IPS-18a (cell line): ENCODE results near the gene PPFIA4.

Experiments
- H3K27ac ChIP-seq: one replicate; pipeline ENCODE4 v1.5.1; 2013; ENCODE audit warnings: low read length
- H3K27me3 ChIP-seq: one replicate; pipeline ENCODE4 v1.6.1; 2013; ENCODE audit warnings: mild to moderate bottlenecking, low read length; ENCODE audit not compliant: control insufficient read depth, insufficient read depth
- H3K36me3 ChIP-seq: one replicate; pipeline ENCODE4 v1.6.1; 2013; ENCODE audit warnings: low read depth, low read length; ENCODE audit not compliant: control insufficient read depth
- H3K4me1 ChIP-seq: one replicate; pipeline ENCODE4 v1.6.1; 2013; ENCODE audit warnings: low read depth, low read length; ENCODE audit not compliant: control insufficient read depth
- H3K4me3 ChIP-seq: one replicate; pipeline ENCODE4 v1.5.1; 2013; ENCODE audit warnings: low read length
- H3K9ac ChIP-seq: one replicate; pipeline ENCODE4 v1.6.1; 2013; ENCODE audit warnings: mild to moderate bottlenecking, low read length, moderate library complexity
- H3K9me3 ChIP-seq: one replicate; pipeline ENCODE4 v1.6.1; 2013; ENCODE audit warnings: low read depth, low read length; ENCODE audit not compliant: control insufficient read depth

PPFIA4 gene

DNA sequence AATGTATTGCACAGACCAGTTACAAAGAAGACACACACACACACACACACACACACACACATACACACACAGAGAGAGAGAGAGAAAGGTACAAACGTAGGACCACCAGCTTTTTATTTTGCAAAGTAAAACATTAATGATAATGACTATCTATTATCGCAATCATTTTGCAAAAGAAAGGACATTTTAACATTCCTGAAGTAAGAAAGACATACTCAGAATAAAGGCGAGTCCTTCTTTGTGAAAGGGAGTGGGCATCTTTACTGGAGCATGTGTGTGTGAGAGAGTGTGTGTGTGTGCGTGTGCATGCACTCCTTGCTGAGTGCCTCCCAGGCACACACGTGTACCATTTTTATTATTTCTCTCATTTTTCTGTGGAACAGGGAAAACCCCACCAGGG is 28.4 kb downstream of the PPFIA4 start:
- no peak overlapping the region for H3K27ac ChIP-seq
- H3K36me3 ChIP-seq = no peaks in the 10 kb centered on the region
- H3K4me1 ChIP-seq = peaks cover 22% of the 10 kb centered on the region

DNA sequence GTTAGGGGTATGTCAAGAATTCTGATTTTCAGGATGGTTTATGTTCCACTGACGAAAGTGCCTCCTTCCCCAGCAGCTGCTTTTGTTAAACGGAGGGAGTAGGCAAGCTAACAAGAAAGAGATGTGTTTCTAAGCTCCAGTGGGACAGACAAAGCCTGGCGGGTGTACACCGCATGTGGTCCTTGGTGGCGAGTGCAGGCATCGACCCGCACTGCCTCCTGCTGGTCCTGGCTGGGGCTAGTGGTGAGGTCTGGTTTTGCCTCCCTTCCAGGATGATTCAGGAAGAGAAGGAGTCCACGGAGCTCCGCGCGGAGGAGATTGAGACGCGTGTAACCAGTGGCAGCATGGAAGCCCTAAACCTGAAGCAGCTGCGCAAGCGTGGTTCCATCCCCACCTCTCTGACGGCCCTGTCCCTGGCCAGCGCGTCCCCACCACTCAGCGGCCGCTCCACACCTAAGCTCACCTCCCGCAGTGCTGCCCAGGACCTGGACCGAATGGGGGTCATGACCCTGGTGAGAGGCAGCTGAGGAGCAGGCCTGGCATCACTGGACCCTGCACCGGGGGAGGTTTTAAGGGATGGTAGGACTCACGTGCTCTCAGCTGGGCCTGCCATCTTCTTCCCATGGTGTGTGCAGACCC is 29.0 kb downstream of the PPFIA4 start:
- no peak overlapping the region for H3K9ac ChIP-seq
- H3K36me3 ChIP-seq = no peaks in the 10 kb centered on the region
- H3K27me3 ChIP-seq = no peaks in the 10 kb centered on the region
- no peaks in the 10 kb centered on the region for H3K9me3 ChIP-seq
- peaks cover 22% of the 10 kb centered on the region for H3K4me1 ChIP-seq
- no peak overlapping the region for H3K4me3 ChIP-seq
- H3K27ac ChIP-seq = no peak overlapping the region

More for the DNA sequence above, 28.4 kb downstream of the PPFIA4 start:
- no peaks in the 10 kb centered on the region for H3K9me3 ChIP-seq
- H3K9ac ChIP-seq = no peak overlapping the region
- H3K4me3 ChIP-seq = no peak overlapping the region
- H3K27me3 ChIP-seq = no peaks in the 10 kb centered on the region

DNA sequence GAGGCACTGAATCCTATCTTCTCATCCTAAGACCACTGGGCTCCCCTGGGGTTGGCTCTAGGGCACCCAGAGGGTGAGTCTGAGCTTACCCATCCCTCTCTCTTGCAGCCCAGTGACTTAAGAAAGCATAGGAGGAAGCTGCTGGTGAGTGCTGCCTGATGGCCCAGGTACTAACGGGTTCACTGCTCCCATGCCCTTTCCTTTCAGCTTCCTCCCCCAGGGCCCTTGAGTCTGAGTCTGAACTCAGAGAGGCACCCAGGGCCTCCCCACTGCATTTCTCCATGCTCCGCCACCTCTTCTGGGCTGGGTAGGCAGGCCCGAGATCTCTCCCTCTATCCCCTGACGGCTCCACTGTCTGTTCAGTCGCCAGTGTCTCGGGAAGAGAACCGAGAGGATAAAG is 29.7 kb downstream of the PPFIA4 start:
- Histone ChIP-seq H3K36me3 (no peaks in the 10 kb centered on the region), H3K9me3 (no peaks in the 10 kb centered on the region), H3K4me1 (peaks cover 22% of the 10 kb centered on the region), H3K9ac (no peak overlapping the region), H3K27ac (no peak overlapping the region), H3K4me3 (no peak overlapping the region), H3K27me3 (no peaks in the 10 kb centered on the region)

GRCh38 chr1:203056516-203056915 is 30.2 kb downstream of the PPFIA4 start:
- no peaks in the 10 kb centered on the region for H3K36me3 ChIP-seq
- no peak overlapping the region for H3K9ac ChIP-seq
- H3K27me3 ChIP-seq = no peaks in the 10 kb centered on the region
- H3K4me3 ChIP-seq = no peak overlapping the region
- H3K27ac ChIP-seq = no peak overlapping the region
- H3K4me1 ChIP-seq = peaks cover 22% of the 10 kb centered on the region
- H3K9me3 ChIP-seq = no peaks in the 10 kb centered on the region

- Histone ChIP-seq H3K27me3 (no peaks in the 10 kb centered on the region), H3K9ac (no peak overlapping the region), H3K4me3 (no peak overlapping the region), H3K4me1 (peaks cover 22% of the 10 kb centered on the region), H3K27ac (no peak overlapping the region), H3K36me3 (no peaks in the 10 kb centered on the region), H3K9me3 (no peaks in the 10 kb centered on the region)
These were observed 31.8 kb downstream of the PPFIA4 start for GRCh38 chr1:203057911-203058675.

GRCh38 chr1:203058676-203058935 is 32.3 kb downstream of the PPFIA4 start:
- Histone ChIP-seq H3K4me1 (peaks cover 21% of the 10 kb centered on the region), H3K27me3 (no peaks in the 10 kb centered on the region), H3K27ac (no peak overlapping the region), H3K9me3 (no peaks in the 10 kb centered on the region), H3K9ac (no peak overlapping the region), H3K36me3 (no peaks in the 10 kb centered on the region), H3K4me3 (no peak overlapping the region)

DNA sequence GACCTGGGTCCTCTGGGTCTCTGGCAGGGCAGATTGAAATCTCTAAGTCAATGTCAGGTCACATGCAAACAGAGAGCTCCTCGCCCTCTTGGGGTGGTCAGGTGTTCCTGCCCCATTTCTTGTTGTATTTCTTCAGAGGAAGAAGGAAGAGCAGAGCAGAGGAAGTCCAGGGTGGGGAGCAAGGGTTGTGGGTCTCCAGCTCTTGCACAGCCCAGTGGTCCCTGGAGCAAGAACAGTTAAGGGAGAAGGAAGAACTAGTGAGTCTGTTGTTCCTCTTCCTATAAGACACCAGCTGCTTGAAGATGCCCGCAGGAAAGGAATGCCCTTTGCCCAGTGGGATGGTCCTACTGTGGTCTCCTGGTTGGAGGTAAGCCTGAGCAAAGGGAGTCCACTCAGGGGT is 33.2 kb downstream of the PPFIA4 start:
- Histone ChIP-seq H3K9ac (no peak overlapping the region), H3K36me3 (no peaks in the 10 kb centered on the region), H3K4me1 (peaks cover 12% of the 10 kb centered on the region), H3K27me3 (no peaks in the 10 kb centered on the region), H3K4me3 (no peak overlapping the region), H3K9me3 (no peaks in the 10 kb centered on the region), H3K27ac (no peak overlapping the region)

DNA sequence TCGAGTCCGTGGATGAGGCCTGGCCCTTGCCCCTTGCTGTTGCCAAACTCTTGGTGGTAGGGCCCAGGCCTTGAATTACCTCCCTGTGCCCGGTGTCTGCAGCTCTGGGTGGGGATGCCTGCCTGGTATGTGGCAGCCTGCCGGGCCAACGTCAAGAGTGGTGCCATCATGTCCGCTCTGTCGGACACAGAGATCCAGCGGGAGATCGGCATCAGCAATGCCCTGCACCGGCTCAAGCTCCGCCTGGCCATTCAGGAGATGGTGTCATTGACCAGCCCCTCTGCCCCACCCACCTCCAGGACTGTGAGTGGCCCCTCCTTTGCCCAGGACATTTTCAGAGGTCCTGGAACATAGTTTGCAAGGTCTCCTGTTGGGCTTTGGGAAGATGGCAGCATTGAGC is 33.8 kb downstream of the PPFIA4 start:
- H3K27me3 ChIP-seq = no peaks in the 10 kb centered on the region

DNA sequence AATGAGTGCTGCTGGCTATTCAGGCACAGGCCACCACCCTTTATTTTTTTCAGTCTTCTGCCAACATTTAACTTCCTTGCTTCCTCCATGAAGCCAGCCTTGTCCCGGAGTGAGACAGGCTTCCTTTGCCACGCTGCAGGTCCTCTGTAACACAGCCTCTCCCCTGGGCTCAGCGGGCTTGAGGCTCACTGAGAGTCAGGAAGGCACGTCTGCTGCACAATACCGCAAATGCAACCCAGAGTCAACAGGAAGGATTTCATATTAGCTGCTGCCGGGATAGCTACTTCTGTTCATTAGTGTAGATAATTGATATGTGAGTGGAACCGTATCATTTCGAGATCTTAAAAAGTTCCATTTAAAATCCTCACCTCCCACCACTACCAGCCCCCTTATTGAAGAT is 37.0 kb downstream of the PPFIA4 start:
- no peaks in the 10 kb centered on the region for H3K36me3 ChIP-seq
- H3K9me3 ChIP-seq = no peaks in the 10 kb centered on the region
- no peaks in the 10 kb centered on the region for H3K4me1 ChIP-seq
- no peak overlapping the region for H3K4me3 ChIP-seq
- H3K27me3 ChIP-seq = no peaks in the 10 kb centered on the region
- H3K27ac ChIP-seq = no peak overlapping the region
- no peak overlapping the region for H3K9ac ChIP-seq

More for the DNA sequence above, 33.8 kb downstream of the PPFIA4 start:
- Histone ChIP-seq H3K27ac (no peak overlapping the region), H3K9me3 (no peaks in the 10 kb centered on the region), H3K9ac (no peak overlapping the region), H3K4me1 (peaks cover 6% of the 10 kb centered on the region), H3K36me3 (no peaks in the 10 kb centered on the region), H3K4me3 (no peak overlapping the region)

DNA sequence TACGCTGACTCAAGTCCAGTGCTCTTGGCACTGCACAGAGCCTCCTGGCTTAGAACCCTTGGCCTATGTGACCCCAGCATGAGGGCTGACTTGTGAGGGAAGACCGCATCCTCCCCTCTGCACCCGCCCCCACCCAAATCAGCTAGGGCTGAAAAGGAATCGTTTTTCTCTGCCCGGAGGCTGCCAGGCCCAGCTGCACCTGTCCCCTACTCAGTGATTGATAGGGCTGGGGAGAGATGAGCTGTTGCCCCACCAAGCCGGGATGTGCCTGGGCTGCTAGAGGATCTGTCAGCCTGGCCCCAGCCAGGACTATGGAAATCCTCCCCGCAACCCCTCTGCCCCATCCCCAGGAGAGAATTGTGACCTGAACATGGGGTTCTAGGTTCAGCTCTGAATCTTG is 38.9 kb downstream of the PPFIA4 start:
- H3K4me1 ChIP-seq = no peaks in the 10 kb centered on the region
- H3K9ac ChIP-seq = no peak overlapping the region
- H3K4me3 ChIP-seq = no peak overlapping the region
- no peaks in the 10 kb centered on the region for H3K36me3 ChIP-seq
- H3K27ac ChIP-seq = no peak overlapping the region
- H3K27me3 ChIP-seq = no peaks in the 10 kb centered on the region
- H3K9me3 ChIP-seq = no peaks in the 10 kb centered on the region

DNA sequence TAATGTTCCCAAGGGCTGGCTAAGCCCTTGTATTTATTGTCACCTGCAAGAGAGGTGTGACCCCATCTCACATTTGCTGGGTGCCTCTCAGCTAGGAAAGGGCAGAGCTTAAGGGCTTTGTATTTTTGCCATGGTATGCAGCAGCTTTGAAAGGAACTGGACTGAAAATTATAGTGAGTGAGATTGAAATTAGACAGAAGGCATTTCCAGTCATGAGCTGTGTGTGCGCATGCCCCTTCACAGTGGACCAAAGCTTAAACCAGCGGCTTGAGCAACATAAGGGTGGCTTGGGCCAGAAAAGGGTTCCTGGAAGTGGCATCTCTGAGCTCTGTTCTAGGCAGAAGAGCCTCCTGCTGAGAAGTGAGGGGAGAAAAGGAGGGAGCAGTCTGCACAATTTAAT is 39.7 kb downstream of the PPFIA4 start:
- H3K36me3 ChIP-seq = no peaks in the 10 kb centered on the region
- no peak overlapping the region for H3K27ac ChIP-seq
- H3K4me1 ChIP-seq = no peaks in the 10 kb centered on the region
- no peaks in the 10 kb centered on the region for H3K9me3 ChIP-seq
- H3K27me3 ChIP-seq = no peaks in the 10 kb centered on the region
- H3K9ac ChIP-seq = no peak overlapping the region
- no peak overlapping the region for H3K4me3 ChIP-seq

GRCh38 chr1:203066965-203067364 is 40.7 kb downstream of the PPFIA4 start:
- no peak overlapping the region for H3K27ac ChIP-seq

More at GRCh38 chr1:203066965-203067364, 40.7 kb downstream of the PPFIA4 start:
- H3K4me1 ChIP-seq = no peaks in the 10 kb centered on the region
- H3K36me3 ChIP-seq = no peaks in the 10 kb centered on the region
- no peaks in the 10 kb centered on the region for H3K9me3 ChIP-seq
- H3K9ac ChIP-seq = no peak overlapping the region
- no peaks in the 10 kb centered on the region for H3K27me3 ChIP-seq
- H3K4me3 ChIP-seq = no peak overlapping the region
